Measurements from ENCODE around the gene GPATCH3. TPM values are rescaled to one million over a fixed set of nuclear protein-coding genes. Genes with fewer than 3 reads are reported as not detected.
"Not testable (repeated sequence)": the region's sequence is repeated elsewhere in the genome, so short reads cannot be mapped to it uniquely, and the experiment has no call there.

GPATCH3 gene
- total RNA-seq, 1 donor: 11.6 TPM

GRCh38 chr1:26874896-26875295 is 25.4 kb downstream of the GPATCH3 start:
- no peak for DNase-seq (ENCODE audit: low read depth in 2 of 3, low spot score in 2 of 3)

- not testable (repeated sequence) for DNase-seq (ENCODE audit: low read depth in 2 of 3, low spot score in 2 of 3)
These were observed 27.2 kb downstream of the GPATCH3 start for GRCh38 chr1:26873097-26873496.

GRCh38 chr1:26864610-26865480 is 35.4 kb downstream of the GPATCH3 start:
- DNase-seq (ENCODE audit: low read depth in 2 of 3, low spot score in 2 of 3): peak; percentile 83 to 95 (median 94)

- DNase-seq (ENCODE audit: low read depth in 2 of 3, low spot score in 2 of 3): no peak
These were observed 36.6 kb downstream of the GPATCH3 start for GRCh38 chr1:26863685-26864077.

- peak in 1 of 3 donors; percentile 19 for DNase-seq (ENCODE audit: low read depth in 2 of 3, low spot score in 2 of 3)
These were observed 37.2 kb downstream of the GPATCH3 start, which contains the start of gene SFN for GRCh38 chr1:26862781-26863684. Gene SFN (plus strand): TSS chr1:26863149. CDS start chr1:26863213, 64 bp downstream.

GRCh38 chr1:26861889-26862378 is 38.3 kb downstream of the GPATCH3 start:
- DNase-seq (ENCODE audit: low read depth in 2 of 3, low spot score in 2 of 3): no peak

- DNase-seq (ENCODE audit: low read depth in 2 of 3, low spot score in 2 of 3): no peak
These were observed 39.0 kb downstream of the GPATCH3 start for GRCh38 chr1:26861286-26861701.

GRCh38 chr1:26858891-26859640 is 41.2 kb downstream of the GPATCH3 start:
- no peak for DNase-seq (ENCODE audit: low read depth in 2 of 3, low spot score in 2 of 3)

- no peak for DNase-seq (ENCODE audit: low read depth in 2 of 3, low spot score in 2 of 3)
These were observed 42.1 kb downstream of the GPATCH3 start for GRCh38 chr1:26858160-26858559.

- DNase-seq (ENCODE audit: low read depth in 2 of 3, low spot score in 2 of 3): no peak
These were observed 42.7 kb downstream of the GPATCH3 start for GRCh38 chr1:26857473-26858060.

GRCh38 chr1:26856604-26857469 is 43.4 kb downstream of the GPATCH3 start:
- DNase-seq (ENCODE audit: low read depth in 2 of 3, low spot score in 2 of 3): no peak

- DNase-seq (ENCODE audit: low read depth in 2 of 3, low spot score in 2 of 3): no peak
These were observed 44.1 kb downstream of the GPATCH3 start for GRCh38 chr1:26856181-26856580.

- DNase-seq (ENCODE audit: low read depth in 2 of 3, low spot score in 2 of 3): no peak
These were observed 44.6 kb downstream of the GPATCH3 start for GRCh38 chr1:26855636-26856035.

GRCh38 chr1:26854906-26855305 is 45.4 kb downstream of the GPATCH3 start:
- DNase-seq (ENCODE audit: low read depth in 2 of 3, low spot score in 2 of 3): no peak

- no peak for DNase-seq (ENCODE audit: low read depth in 2 of 3, low spot score in 2 of 3)
These were observed 46.7 kb downstream of the GPATCH3 start for GRCh38 chr1:26853600-26853999.

GRCh38 chr1:26853156-26853555 is 47.1 kb downstream of the GPATCH3 start:
- DNase-seq (ENCODE audit: low read depth in 2 of 3, low spot score in 2 of 3): peak; percentile 63 to 86 (median 67)

GRCh38 chr1:26852701-26853100 is 47.6 kb downstream of the GPATCH3 start:
- DNase-seq (ENCODE audit: low read depth in 2 of 3, low spot score in 2 of 3): no peak

GRCh38 chr1:26851106-26851684 is 49.1 kb downstream of the GPATCH3 start:
- no peak for DNase-seq (ENCODE audit: low read depth in 2 of 3, low spot score in 2 of 3)
